Trophoblast cell (in vitro differentiated cells and primary cell): ENCODE results near the gene CHST3.

Experiments used
- DNase-seq, 2 donors: peaks; one replicate each; pipeline ENCODE4 v3.0.0-alpha.2; 2016
- H2AFZ ChIP-seq: 2 replicates; pipeline ENCODE4 v1.6.1; 2013; ENCODE audit warnings: low read length, moderate library complexity, mild to moderate bottlenecking; ENCODE audit not compliant: insufficient read depth, poor library complexity
- H2AK5ac ChIP-seq: 2 replicates; pipeline ENCODE4 v1.6.1; 2013; ENCODE audit warnings: mild to moderate bottlenecking, low read length
- H2BK120ac ChIP-seq: 2 replicates; pipeline ENCODE4 v1.6.1; 2013; ENCODE audit warnings: low read length, mild to moderate bottlenecking, moderate library complexity; ENCODE audit not compliant: insufficient read depth, poor library complexity
- H2BK12ac ChIP-seq: 2 replicates; pipeline ENCODE4 v1.6.1; 2013; ENCODE audit warnings: mild to moderate bottlenecking, low read length, moderate library complexity
- H2BK5ac ChIP-seq: 2 replicates; pipeline ENCODE4 v1.6.1; 2013; ENCODE audit warnings: low read length, low read depth, moderate library complexity, mild to moderate bottlenecking; ENCODE audit not compliant: poor library complexity
- H3K14ac ChIP-seq: 2 replicates; pipeline ENCODE4 v1.6.1; 2013; ENCODE audit warnings: mild to moderate bottlenecking, low read length
- H3K18ac ChIP-seq: 2 replicates; pipeline ENCODE4 v1.6.1; 2013; ENCODE audit warnings: mild to moderate bottlenecking, low read length
- H3K23ac ChIP-seq: 2 replicates; pipeline ENCODE4 v1.6.1; 2013; ENCODE audit warnings: low read length
- H3K27ac ChIP-seq: 2 replicates; pipeline ENCODE4 v1.5.1; 2013; ENCODE audit warnings: low read depth, mild to moderate bottlenecking, inconsistent platforms, low read length, moderate library complexity
- H3K27me3 ChIP-seq: 2 replicates; pipeline ENCODE4 v1.6.1; 2013; ENCODE audit warnings: inconsistent platforms, mild to moderate bottlenecking, low read length, moderate library complexity; ENCODE audit not compliant: insufficient read depth
- H3K36me3 ChIP-seq, 2 experiments: 1 replicate in 1 of 2; 2 replicates in 1 of 2; pipeline ENCODE4 v1.6.1; 2013; ENCODE audit warnings: low read length in 2 of 2, mild to moderate bottlenecking in 2 of 2, moderate library complexity in 1 of 2; ENCODE audit not compliant: insufficient read depth in 2 of 2, control insufficient read depth in 1 of 2
- H3K4ac ChIP-seq: 2 replicates; pipeline ENCODE4 v1.6.1; 2013; ENCODE audit warnings: low read depth, mild to moderate bottlenecking, low read length, moderate library complexity
- H3K4me1 ChIP-seq, 2 experiments: 1 replicate in 1 of 2; 2 replicates in 1 of 2; pipeline ENCODE4 v1.6.1; 2013; ENCODE audit warnings: low read length in 2 of 2, mild to moderate bottlenecking in 2 of 2, moderate library complexity in 1 of 2; ENCODE audit not compliant: insufficient read depth in 2 of 2, control insufficient read depth in 1 of 2
- H3K4me2 ChIP-seq: 2 replicates; pipeline ENCODE4 v1.6.1; 2013; ENCODE audit warnings: inconsistent platforms, mild to moderate bottlenecking, low read length, moderate library complexity
- H3K4me3 ChIP-seq: 2 replicates; pipeline ENCODE4 v1.5.1; 2013; ENCODE audit warnings: mild to moderate bottlenecking, low read depth, low read length, inconsistent platforms
- H3K79me1 ChIP-seq: one replicate; pipeline ENCODE4 v1.6.1; 2013; ENCODE audit warnings: low read length
- H3K79me2 ChIP-seq: 2 replicates; pipeline ENCODE4 v1.6.1; 2013; ENCODE audit warnings: low read length, mild to moderate bottlenecking; ENCODE audit not compliant: control insufficient read depth, insufficient read depth, poor library complexity
- H3K9ac ChIP-seq: 2 replicates; pipeline ENCODE4 v1.6.1; 2013; ENCODE audit warnings: mild to moderate bottlenecking, low read length
- H3K9me3 ChIP-seq: 2 replicates; pipeline ENCODE4 v1.6.1; 2013; ENCODE audit warnings: low read depth, mild to moderate bottlenecking, control low read depth, inconsistent platforms, low read length; ENCODE audit not compliant: insufficient read depth
- H4K12ac ChIP-seq: 2 replicates; pipeline ENCODE4 v1.6.1; 2013; ENCODE audit warnings: low read depth, mild to moderate bottlenecking, low read length, moderate library complexity
- H4K8ac ChIP-seq: 2 replicates; pipeline ENCODE4 v1.6.1; 2013; ENCODE audit warnings: low read depth, mild to moderate bottlenecking, low read length, moderate library complexity
- H4K91ac ChIP-seq: one replicate; pipeline ENCODE4 v1.6.1; 2013; ENCODE audit warnings: low read depth, mild to moderate bottlenecking, low read length, moderate library complexity
- WGBS: extraction: QIAGEN DNeasy Blood & Tissue Kit; methylation state at CpG from one replicate; pipeline ENCODE4 v1.1.7; 2013; ENCODE audit warnings: missing lambda C conversion rate; ENCODE audit not compliant: insufficient read length, insufficient coverage; ENCODE audit errors: extremely low coverage; 5-methylcytosine and 5-hydroxymethylcytosine counted together

The CHST3 gene

GRCh38 chr10:71981876-71982230 lies 17.7 kb downstream of the CHST3 start:
- H2AFZ ChIP-seq: no peak overlapping the region
- peaks cover 0 to 2% of the 10 kb centered on the region in 2 experiments for H3K36me3 ChIP-seq
- no peak overlapping the region for H2BK12ac ChIP-seq
- no peak overlapping the region for H3K23ac ChIP-seq
- peaks cover 2% of the 10 kb centered on the region for H3K79me2 ChIP-seq
- no peak overlapping the region for H4K12ac ChIP-seq
- no peaks in the 10 kb centered on the region for H3K9me3 ChIP-seq
- H3K18ac ChIP-seq: no peak overlapping the region
- WGBS: no CpG with 5 or more reads among the region's 1 CpG
- H3K9ac ChIP-seq: no peak overlapping the region
- H2BK120ac ChIP-seq: no peak overlapping the region
- H3K14ac ChIP-seq: no peak overlapping the region
- no peak for DNase-seq
- no peak overlapping the region for H3K4ac ChIP-seq
- no peaks in the 10 kb centered on the region for H3K27me3 ChIP-seq
- peaks cover 17% of the 10 kb centered on the region for H3K79me1 ChIP-seq
- no peak overlapping the region for H4K8ac ChIP-seq
- no peak overlapping the region for H4K91ac ChIP-seq
- no peak overlapping the region for H3K27ac ChIP-seq
- H2BK5ac ChIP-seq: no peak overlapping the region
- H3K4me1 ChIP-seq: peaks cover 28 to 32% of the 10 kb centered on the region in 2 experiments
- H3K4me3 ChIP-seq: no peak overlapping the region
- no peak overlapping the region for H3K4me2 ChIP-seq
- no peak overlapping the region for H2AK5ac ChIP-seq

- DNase-seq: no peak
- Histone ChIP-seq H3K4me3 (no peak overlapping the region), H3K4ac (no peak overlapping the region), H3K36me3 (peaks cover 0 to 2% of the 10 kb centered on the region in 2 experiments), H3K14ac (no peak overlapping the region), H3K27ac (no peak overlapping the region), H4K8ac (no peak overlapping the region), H2BK12ac (no peak overlapping the region), H4K91ac (no peak overlapping the region), H3K18ac (no peak overlapping the region), H3K79me2 (peaks cover 4% of the 10 kb centered on the region), H4K12ac (no peak overlapping the region), H3K23ac (no peak overlapping the region), H3K4me2 (no peak overlapping the region), H3K4me1 (peaks cover 30 to 31% of the 10 kb centered on the region in 2 experiments), H2BK120ac (no peak overlapping the region), H2BK5ac (no peak overlapping the region), H3K27me3 (no peaks in the 10 kb centered on the region), H3K9me3 (no peaks in the 10 kb centered on the region), H2AFZ (no peak overlapping the region), H3K79me1 (peaks cover 18% of the 10 kb centered on the region), H2AK5ac (no peak overlapping the region), H3K9ac (no peak overlapping the region)
- no CpG with 5 or more reads among the region's 10 CpGs for WGBS
Observed at GRCh38 chr10:71982269-71983178, 18.3 kb downstream of the CHST3 start.

- no peak overlapping the region for H3K27ac ChIP-seq
- H2BK5ac ChIP-seq: no peak overlapping the region
- H3K4ac ChIP-seq: no peak overlapping the region
- H4K8ac ChIP-seq: no peak overlapping the region
- no peak overlapping the region for H2AK5ac ChIP-seq
- H2BK12ac ChIP-seq: no peak overlapping the region
- no peaks in the 10 kb centered on the region for H3K27me3 ChIP-seq
- H3K4me3 ChIP-seq: no peak overlapping the region
- no peak overlapping the region for H2AFZ ChIP-seq
- no peak overlapping the region for H3K23ac ChIP-seq
- no peak overlapping the region for H3K14ac ChIP-seq
- H3K4me2 ChIP-seq: no peak overlapping the region
- H2BK120ac ChIP-seq: no peak overlapping the region
- H4K12ac ChIP-seq: no peak overlapping the region
- WGBS: no CpG with 5 or more reads among the region's 15 CpGs
- H3K79me1 ChIP-seq: peaks cover 18% of the 10 kb centered on the region
- no peaks in the 10 kb centered on the region for H3K9me3 ChIP-seq
- H4K91ac ChIP-seq: no peak overlapping the region
- peaks cover 0 to 5% of the 10 kb centered on the region in 2 experiments for H3K36me3 ChIP-seq
- peaks cover 23 to 27% of the 10 kb centered on the region in 2 experiments for H3K4me1 ChIP-seq
- H3K79me2 ChIP-seq: peaks cover 4% of the 10 kb centered on the region
- DNase-seq: no peak
- H3K18ac ChIP-seq: no peak overlapping the region
- no peak overlapping the region for H3K9ac ChIP-seq
Observed at GRCh38 chr10:71984126-71984808, 20.1 kb downstream of the CHST3 start.

- Histone ChIP-seq H3K4me2 (no peak overlapping the region), H3K36me3 (peaks cover 0 to 5% of the 10 kb centered on the region in 2 experiments), H4K91ac (peak overlapping the region; percentile 46), H3K4ac (no peak overlapping the region), H3K4me1 (peaks cover 23 to 27% of the 10 kb centered on the region in 2 experiments), H2AFZ (no peak overlapping the region), H2BK5ac (no peak overlapping the region), H3K27me3 (no peaks in the 10 kb centered on the region), H3K18ac (peak overlapping the region; percentile 43), H2AK5ac (no peak overlapping the region), H3K79me2 (peaks cover 4% of the 10 kb centered on the region), H2BK12ac (peak overlapping the region; percentile 61), H2BK120ac (peak overlapping the region; percentile 65), H4K8ac (no peak overlapping the region), H3K9ac (no peak overlapping the region), H4K12ac (no peak overlapping the region), H3K9me3 (no peaks in the 10 kb centered on the region), H3K79me1 (peaks cover 18% of the 10 kb centered on the region), H3K27ac (peak overlapping the region; percentile 6), H3K23ac (no peak overlapping the region), H3K4me3 (no peak overlapping the region), H3K14ac (peak overlapping the region; percentile 5)
- no CpG with 5 or more reads among the region's 9 CpGs for WGBS
- no peak for DNase-seq
Observed at GRCh38 chr10:71984809-71985388, 20.7 kb downstream of the CHST3 start.
